NOMO-1 treated with DMSO at 0.1 percent for 48 hours (cell line): ENCODE results near the gene WDR11.

ENCODE experiments used
- DNase-seq: peaks from one replicate; lab custom pipeline; 2025; ENCODE audit not compliant: unreplicated experiment; lab: John Stamatoyannopoulos, UW

Gene WDR11, protein sequence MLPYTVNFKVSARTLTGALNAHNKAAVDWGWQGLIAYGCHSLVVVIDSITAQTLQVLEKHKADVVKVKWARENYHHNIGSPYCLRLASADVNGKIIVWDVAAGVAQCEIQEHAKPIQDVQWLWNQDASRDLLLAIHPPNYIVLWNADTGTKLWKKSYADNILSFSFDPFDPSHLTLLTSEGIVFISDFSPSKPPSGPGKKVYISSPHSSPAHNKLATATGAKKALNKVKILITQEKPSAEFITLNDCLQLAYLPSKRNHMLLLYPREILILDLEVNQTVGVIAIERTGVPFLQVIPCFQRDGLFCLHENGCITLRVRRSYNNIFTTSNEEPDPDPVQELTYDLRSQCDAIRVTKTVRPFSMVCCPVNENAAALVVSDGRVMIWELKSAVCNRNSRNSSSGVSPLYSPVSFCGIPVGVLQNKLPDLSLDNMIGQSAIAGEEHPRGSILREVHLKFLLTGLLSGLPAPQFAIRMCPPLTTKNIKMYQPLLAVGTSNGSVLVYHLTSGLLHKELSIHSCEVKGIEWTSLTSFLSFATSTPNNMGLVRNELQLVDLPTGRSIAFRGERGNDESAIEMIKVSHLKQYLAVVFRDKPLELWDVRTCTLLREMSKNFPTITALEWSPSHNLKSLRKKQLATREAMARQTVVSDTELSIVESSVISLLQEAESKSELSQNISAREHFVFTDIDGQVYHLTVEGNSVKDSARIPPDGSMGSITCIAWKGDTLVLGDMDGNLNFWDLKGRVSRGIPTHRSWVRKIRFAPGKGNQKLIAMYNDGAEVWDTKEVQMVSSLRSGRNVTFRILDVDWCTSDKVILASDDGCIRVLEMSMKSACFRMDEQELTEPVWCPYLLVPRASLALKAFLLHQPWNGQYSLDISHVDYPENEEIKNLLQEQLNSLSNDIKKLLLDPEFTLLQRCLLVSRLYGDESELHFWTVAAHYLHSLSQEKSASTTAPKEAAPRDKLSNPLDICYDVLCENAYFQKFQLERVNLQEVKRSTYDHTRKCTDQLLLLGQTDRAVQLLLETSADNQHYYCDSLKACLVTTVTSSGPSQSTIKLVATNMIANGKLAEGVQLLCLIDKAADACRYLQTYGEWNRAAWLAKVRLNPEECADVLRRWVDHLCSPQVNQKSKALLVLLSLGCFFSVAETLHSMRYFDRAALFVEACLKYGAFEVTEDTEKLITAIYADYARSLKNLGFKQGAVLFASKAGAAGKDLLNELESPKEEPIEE

DNA sequence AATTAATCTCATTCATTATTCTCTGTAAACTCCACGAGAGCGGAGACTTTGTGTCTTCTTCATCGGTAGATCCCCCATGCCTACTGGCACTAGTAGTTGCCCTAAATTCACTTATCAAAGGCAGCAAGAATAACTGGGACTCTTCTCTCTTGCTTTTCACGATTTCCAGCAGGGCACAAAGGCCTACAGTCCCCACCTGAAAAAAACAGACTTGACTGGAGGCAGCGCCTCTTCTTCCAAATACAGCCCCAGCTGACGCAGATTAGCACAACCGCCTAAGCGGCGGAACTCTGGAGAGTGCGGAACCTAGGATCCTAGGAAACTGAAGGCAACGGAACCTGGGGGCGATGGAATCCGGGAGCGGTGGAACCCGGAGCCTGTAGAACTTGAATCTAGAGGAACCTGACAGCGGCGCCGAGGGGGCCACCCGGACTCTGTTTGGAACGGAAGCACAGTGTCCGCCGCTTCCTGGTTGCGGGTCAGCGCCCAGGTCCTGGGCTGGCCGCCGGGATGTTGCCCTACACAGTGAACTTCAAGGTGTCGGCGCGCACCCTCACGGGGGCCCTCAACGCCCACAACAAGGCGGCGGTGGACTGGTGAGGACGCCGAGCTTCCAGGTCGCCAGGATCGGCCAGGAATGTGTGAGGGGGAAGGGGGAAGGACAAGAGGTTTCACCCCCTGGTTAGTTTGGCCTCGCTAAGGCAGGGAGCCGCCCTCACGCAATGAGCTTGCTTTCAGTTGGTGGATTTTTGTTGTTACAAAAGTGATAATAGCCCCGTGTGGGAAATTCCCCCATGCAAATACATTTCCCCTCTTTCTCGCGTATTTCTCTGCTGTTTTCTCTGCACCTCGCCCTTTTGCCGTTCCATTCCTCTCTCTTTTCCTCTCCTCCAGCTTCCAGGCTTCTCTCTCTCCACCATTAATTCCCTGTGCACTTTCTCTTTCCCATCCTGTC, at the start of gene WDR11:
Gene WDR11 (plus strand): TSS at position 452 of the 955 bp plus-strand sequence. CDS start 59 bp downstream, at position 511.
- peak; percentile 77 for DNase-seq

DNA sequence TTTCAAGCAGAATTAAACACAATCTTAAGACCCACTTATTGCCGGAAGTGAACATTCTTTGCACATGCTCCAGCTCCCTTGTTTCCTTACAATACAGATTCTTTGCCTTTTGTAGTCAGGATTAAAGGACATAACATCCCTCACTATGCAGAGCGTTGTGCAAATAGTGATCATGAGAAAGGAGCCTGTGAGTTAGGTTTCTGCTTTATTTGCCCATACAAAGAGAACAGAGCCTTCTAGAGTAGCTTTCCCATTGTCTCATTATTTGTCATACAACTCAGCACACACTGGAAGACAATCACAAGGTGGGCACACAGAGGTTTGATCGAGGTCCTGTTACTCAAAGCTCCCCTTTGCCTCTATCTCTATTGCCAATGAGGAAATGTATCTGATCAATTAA, 48.2 kb upstream of the WDR11 start:
- DNase-seq: no peak

DNA sequence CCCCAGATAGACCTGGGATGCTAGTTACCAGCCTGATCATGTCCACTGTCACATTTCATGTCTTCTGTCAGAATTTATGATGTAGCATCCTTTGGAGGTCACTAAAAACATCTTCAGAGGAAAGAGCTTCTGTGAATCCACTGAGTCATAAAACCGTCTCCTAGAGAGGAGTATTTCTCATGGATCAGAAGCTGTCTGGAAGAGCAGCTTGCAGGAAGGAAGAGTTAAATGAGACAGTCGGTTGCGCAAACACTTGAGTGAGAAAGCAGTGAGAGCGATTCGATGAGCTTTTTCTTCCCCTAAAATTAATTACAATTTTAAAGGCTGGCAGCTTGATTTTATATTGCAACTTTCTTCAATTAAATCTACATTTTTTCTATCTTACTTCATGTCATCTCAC, 47.2 kb upstream of the WDR11 start:
- DNase-seq: peak; percentile 59

DNA sequence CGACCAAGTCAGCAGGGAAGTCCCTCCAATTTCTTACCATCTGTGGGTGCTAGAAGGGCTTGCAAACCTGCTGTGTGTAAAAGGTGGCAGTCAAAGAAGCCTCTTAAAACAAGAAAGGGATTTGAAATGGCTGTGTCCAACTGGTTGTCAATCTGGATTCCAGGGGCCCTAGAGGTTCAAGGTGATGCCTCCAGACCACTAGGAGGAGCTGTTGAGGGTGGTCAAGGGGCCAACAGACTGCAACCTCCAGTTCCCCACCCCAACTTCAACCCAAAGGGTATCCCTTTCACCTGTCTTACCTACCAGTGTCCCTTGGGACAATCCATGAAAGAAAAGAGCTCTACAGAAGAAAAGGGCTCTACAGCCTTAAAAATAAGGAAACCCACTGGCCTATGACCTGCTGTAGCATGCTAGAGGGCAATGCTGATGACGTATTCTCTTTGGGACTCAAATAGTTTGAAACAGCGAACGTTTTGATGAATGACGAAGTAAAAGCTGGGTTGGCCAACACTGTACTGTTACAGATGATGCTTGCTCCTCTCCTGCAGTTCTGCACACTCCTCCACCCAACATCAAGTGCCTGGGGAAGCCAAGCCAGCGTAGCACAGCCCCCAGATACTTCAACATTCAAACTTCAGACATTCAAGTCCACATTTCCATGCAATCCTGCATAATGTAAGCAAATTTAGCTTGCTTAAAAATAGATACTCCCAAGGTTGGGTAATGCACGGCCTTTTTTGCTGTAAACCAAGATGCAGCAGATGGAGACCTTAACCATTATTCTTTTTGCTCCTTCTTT, 45.9 kb upstream of the WDR11 start:
- no peak for DNase-seq

DNA sequence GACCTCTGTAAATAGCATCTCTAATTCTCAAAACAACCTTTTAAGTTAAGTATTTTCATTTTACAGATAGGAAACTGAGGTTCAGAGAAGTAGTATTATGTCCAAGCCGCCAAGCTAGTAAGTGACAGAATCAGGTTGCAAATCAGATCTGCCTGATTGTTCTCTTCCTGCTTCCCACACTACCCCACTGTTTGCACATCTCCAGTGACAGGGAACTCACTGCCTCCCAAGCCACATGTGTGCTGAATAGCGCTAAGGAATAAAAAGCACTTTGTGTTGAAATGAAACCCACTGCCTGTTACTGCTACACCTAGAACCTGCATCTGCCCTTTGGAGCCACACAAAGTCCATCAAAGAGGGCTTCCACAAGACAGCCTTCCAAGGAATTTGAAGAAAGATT, 45.1 kb upstream of the WDR11 start:
- no peak for DNase-seq

DNA sequence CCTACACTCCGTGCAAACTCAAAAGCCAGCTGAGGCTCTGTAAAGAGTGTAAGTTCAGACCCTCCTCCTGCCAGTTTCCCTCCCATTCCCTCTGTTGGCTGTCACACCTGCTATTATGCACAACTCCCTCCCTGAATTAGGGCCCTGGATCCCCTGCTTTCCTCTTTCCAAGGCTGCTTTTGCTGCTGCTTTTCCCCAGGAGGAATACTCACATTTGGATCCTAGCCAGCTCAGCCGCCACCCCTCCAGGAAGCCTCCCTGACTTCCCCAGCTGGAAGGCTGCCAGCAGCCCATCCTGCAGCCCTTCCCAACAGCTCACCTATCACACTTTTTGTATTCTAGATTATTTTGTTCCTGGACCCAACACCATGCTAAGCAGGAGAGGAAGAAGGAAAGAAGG, 40.9 kb upstream of the WDR11 start:
- DNase-seq: no peak

DNA sequence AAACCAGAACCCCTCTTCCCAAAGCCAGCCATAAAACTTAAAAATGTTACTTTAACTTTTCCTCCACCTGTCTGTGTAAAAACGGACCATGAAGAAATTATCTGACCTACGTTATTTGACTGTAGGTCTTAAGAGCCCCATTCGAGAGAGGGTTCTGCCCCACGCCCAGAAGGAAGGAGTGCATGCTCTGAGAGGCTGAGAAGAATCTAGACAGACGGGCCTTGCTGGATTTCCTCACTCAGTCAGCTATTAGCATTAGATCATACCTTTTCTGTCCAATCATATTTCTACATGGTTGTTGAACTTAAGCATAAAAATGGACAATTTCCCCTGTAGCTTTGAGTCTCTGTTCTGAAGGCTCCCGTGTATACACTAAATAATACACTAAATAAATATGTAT, 38.1 kb upstream of the WDR11 start:
- DNase-seq: no peak

DNA sequence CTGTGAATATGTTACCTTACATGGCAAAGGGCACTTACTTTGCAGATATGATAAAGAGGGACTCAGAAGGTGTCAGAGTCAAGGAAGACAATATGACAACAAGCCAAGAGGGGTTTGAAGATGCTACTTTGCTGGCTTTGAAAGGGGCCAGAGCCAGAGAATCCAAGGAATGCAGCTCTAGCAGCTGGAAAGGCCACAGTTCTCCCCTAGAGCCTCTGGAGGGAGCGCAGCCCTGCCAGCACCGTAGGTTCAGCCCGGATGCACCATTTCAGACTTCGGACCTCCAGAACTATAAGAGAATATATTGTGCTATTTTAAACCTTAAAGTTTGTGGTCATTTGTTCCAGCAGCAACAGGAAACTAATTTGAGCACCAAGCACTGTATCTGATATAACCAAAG, 32.9 kb upstream of the WDR11 start:
- DNase-seq: no peak

DNA sequence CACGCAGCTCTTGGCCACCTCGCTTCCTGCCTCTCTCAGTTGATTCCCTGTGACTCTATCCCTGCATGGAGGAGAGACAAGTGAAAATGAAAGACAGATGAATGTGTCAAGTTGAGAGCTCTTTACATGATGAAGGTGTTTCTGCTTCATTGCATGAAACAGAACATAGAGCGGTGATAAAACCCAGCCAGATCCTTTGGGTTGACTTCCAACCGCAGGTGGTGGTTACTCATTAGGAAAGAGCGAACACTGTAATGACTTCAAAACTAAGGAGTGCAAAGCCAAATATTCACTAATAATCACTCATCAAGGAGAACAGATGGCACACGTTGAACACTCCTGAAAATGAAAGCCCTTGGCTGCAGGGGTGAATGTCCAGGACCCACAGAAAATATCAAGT, 31.8 kb upstream of the WDR11 start:
- DNase-seq: no peak

DNA sequence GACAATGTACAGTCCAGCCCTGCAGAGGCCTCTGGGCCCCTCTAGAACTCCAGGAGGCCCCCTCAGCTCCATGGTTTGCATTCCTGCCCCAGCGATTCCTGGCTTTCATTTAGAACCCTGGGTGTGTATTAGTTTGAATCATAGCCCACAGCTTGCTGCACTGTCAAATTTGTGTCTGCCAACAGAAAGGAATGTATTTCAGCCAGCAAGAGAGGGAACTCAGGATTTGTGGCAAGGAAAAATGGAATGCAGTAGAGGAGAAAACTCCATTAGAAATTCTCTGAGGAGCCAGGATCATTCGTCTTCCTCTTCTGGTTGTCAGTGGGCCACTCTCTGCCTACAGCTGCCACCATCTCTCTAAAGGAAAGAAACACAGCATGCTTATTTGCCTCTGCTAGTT, 27.9 kb upstream of the WDR11 start:
- DNase-seq: no peak

DNA sequence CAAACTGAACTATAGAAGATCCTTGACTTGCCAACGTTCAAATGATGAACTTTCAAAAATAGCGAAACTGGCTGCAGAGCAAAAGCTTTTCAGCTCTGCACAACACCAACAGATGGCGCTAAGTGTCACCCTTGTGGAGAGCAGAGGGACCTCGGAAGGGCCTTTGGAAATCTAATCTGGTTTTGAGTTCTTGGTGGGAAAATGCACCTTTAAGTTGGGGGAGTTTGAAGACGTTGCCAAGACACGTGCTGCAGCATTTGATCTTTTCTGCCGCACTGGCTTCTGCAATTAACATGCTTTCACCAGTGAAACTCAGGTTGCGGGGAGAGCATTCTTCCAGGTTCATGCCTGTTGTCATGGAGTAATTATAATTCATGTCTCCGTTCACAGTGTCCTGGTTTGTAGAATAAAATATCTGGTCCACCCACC, 26.3 kb upstream of the WDR11 start:
- DNase-seq: peak; percentile 25

DNA sequence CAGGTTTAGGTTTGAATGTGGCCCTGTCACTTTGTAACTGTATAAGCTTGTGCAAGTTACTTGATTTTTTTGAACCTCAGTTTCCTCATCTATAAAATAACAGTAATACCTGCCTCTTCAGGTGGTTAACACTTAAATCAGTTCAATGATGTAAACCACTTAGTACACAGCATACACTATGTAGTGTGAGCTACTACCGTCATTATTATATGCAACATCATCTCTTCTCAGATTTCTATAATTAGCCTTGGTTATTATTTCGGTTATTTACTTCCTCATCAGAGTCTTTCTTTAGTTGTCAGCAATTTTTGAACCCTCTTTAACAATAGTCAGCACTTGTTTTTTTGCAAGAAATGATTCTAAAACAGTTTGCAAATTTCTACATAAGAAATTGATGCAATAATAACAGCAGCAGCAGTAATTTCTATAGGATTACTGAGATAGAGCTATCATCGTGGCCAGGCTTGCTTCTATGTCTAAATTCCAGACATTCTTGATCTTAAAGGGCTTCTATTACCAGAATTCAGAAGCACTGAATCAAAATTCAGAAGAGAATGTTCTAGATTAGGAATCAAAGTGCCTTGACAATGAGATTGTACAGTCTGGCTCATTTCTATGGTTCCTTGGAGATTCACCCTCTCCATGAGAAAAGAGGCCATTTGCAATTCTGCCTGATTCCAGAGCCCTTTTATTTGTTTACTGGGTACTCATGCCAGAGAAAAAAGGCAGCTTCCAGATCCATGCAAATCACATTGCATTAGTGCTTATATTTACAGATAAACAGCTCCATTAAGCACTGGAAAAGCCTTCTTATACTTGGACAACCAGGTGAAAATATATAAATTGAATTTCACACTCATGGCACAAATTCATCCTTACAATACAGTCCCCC, 25.0 kb upstream of the WDR11 start:
- DNase-seq: peak; percentile 13

DNA sequence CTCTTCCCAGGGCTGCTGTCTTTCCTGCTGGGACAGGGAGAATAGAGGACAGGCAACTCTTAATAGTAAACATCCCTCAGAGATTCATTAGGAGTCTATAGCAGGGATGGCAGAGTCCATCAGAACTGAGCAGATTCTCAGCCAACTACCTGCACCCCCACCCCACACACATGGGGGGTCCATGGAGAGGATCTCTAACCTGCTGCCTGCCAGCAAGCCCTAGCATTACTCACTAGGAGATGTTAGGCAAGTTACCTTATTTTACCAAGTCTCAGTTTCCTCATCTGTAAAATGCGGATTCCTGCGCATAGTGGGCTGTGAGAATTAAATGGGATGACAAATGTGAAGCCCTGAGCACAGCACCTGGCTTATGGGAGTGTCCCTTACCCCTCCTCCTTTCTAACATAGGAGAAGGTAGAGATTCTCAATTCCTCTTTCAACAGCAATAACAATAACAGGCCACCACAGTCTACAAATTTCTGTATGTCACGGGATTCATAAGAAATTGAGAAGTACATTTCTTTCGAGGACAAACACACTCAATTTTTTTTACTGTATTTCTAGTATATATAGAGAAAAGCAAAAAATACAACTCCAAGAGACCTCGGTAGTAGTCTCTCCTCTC, 23.8 kb upstream of the WDR11 start:
- DNase-seq: peak; percentile 9

DNA sequence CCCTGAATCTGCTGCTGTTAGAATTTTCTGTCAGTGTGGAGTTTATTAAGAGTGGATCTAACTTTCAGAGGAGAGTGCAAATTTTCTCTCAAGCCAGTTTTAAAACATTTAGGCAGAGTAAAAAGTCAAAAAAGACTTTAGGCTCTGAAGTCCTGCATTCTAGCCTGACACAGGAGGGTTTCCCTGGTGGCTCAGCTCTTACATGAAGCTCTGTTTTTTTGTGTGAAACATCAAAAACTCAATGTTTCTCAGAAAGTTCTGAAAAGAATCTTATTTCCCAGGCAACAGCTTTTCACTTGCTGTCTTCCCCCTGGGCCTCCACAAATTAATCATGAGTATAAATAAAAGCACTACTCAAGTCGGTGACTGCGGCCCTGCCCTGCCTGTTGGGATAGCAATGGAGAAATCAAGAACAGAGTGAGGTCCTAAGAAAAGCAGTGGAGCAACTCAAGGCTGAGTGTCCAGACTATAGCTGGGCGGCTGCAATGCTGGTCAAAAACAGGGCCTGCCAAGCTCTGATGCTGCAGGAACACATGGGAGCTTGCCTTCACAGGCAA, 22.3 kb upstream of the WDR11 start:
- no peak for DNase-seq

DNA sequence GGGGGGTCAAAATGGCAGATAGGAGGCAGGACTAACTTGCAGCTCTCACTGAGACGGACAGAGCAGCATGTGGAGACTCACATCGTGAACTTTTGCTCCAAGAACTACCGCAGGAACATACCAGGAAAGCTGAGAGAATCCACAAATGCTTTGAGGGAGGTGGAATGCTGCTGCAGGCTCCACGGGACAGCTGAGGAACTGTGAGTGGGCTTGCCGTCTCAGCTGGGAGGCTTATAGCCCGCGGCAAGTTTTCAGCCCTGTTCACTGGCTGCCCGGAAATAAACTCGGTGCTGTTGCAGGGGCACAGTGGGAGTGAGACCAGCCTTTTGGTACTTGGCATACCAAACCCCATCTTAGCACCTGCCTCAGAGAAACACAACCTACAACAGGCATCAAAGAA, 19.1 kb upstream of the WDR11 start:
- no peak for DNase-seq

DNA sequence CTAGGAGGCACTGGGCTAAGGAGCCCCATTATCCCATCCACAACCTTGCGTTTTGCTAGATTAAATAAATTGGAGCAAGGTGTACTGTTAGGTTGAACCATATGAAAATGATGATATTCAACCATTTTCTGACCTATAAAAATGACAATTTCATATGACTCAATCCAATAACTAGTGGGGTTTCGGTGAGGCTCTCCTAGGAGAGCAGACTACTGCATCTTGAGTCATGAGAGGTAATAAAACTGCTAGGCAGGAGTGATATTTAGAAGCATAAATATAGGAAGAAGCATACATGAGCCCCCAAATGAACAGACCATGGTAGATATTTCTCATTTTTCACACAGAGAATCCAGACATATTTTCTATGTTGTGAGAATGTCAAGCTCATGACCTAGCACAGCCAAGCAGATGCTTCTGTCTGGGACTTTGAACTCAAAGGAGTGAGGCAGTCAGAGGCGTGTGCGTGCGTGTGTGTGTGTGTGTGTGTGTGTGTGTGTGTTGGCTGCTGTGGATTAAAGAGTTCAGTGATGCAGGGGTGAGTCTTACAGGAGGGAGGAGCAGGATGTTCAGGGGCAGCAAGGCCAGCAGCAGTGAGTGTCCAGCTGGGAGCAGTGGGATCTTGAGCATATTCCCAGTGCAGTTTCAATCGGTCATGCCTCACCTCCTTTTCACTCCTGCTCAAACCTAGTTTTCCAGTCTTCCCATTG, 17.8 kb upstream of the WDR11 start:
- no peak for DNase-seq

DNA sequence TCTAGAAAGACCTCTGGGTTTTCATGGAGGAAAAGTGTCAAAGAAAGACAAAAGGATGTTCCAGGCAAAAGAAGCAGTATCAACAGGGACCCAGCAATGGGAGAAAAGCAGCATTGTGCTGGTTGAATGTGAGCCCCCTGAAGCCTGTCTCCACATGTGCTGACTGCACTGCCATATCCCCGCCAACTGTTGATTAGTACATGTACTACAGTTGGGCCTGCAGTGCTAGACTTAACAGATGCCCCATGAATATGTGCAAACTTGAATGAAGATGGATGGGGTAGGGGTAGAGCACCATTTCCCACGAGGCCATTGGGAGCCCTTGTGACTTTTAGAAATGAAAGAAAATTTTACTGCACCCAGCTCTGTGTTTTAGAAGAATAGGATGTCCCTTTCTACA, 15.6 kb upstream of the WDR11 start:
- no peak for DNase-seq
